Measurements from ENCODE around the gene ZFR.
"Not testable (repeated sequence)": the region's sequence is repeated elsewhere in the genome, so short reads cannot be mapped to it uniquely, and the experiment has no call there.

Gene ZFR

DNA sequence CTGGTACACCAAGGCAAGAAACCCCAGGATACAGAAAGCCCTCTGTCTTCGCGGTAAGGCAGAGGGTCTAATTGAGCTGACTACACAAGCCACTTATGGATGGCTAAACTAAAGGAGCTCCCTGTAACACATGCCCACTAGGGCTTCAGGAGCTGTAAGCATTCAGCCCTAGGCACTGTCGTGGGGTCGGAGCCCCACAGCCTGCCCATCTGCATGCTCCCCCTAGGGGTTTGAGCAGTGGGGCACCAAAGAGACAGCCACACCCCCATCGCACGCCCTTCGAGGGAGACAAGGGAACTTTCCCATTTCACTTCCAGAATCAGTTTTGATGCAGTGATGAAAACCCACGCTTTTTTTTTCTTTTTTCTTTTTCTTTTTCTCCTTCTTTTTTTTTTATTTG, 120.8 kb downstream of the ZFR start:
- no peak for DNase-seq (ENCODE audit: low spot score)
- TF ChIP-seq, protein P1, sequence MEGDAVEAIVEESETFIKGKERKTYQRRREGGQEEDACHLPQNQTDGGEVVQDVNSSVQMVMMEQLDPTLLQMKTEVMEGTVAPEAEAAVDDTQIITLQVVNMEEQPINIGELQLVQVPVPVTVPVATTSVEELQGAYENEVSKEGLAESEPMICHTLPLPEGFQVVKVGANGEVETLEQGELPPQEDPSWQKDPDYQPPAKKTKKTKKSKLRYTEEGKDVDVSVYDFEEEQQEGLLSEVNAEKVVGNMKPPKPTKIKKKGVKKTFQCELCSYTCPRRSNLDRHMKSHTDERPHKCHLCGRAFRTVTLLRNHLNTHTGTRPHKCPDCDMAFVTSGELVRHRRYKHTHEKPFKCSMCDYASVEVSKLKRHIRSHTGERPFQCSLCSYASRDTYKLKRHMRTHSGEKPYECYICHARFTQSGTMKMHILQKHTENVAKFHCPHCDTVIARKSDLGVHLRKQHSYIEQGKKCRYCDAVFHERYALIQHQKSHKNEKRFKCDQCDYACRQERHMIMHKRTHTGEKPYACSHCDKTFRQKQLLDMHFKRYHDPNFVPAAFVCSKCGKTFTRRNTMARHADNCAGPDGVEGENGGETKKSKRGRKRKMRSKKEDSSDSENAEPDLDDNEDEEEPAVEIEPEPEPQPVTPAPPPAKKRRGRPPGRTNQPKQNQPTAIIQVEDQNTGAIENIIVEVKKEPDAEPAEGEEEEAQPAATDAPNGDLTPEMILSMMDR (conservative IDR thresholded peaks at IDR 0.05; ENCODE audit: low read depth) = no peak
- no peak overlapping the region for H3K27ac ChIP-seq
- ChIA-PET POLR2A (ENCODE audit: low non-redundant PET) (no interaction called here), CTCF (no interaction called here)

- TF ChIP-seq, protein P1 (conservative IDR thresholded peaks at IDR 0.05; ENCODE audit: low read depth) = no peak
- no peak for DNase-seq (ENCODE audit: low spot score)
- ChIA-PET POLR2A (ENCODE audit: low non-redundant PET) (no interaction called here), CTCF (no interaction called here)
- H3K27ac ChIP-seq = no peak overlapping the region
Observed at GRCh38 chr5:32322882-32323281, 121.7 kb downstream of the ZFR start.

GRCh38 chr5:32321787-32322186, 122.8 kb downstream of the ZFR start:
- POLR2A ChIA-PET (ENCODE audit: low non-redundant PET); DNase-seq (ENCODE audit: low spot score); H3K27ac ChIP-seq: not testable (repeated sequence)
- CTCF ChIA-PET = interaction anchor here (0.7 kb wide), 1 partner anchor 604 kb away, joined by 3 read pairs; no protein-coding TSS in a partner anchor

DNA sequence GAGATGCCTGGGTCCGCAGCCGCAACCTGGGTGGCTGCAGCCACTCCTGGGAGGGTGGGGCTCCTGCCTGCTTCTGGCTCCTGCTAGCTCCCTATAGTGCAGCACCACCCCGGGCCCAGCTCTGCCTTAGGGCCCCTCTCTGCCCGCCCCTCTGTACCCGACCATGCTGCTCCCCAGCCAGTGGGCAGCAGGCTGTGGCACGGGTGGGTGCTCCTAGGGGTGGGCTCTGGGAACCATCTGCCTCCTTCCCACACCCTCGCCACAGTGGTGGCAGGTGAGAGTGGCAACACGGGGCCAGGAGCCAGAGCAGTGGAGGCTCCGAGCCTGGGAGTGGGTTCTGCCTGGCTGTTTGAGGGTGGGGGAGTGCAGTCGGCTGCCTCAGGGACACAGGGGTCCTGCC, 124.0 kb downstream of the ZFR start:
- CTCF ChIA-PET = no interaction called here
- TF ChIP-seq, protein P1 (conservative IDR thresholded peaks at IDR 0.05; ENCODE audit: low read depth) = no peak
- POLR2A ChIA-PET (ENCODE audit: low non-redundant PET) = no interaction called here
- no peak for DNase-seq (ENCODE audit: low spot score)
- no peak overlapping the region for H3K27ac ChIP-seq

- POLR2A ChIA-PET (ENCODE audit: low non-redundant PET) = no interaction called here
- CTCF ChIA-PET = interaction anchor here (0.7 kb wide), 1 partner anchor 11 kb away, joined by 3 read pairs; no protein-coding TSS in a partner anchor
- no peak overlapping the region for H3K27ac ChIP-seq
- TF ChIP-seq, protein P1 (conservative IDR thresholded peaks at IDR 0.05; ENCODE audit: low read depth) = no peak
- DNase-seq (ENCODE audit: low spot score) = no peak
Observed at GRCh38 chr5:32319926-32320543, 124.5 kb downstream of the ZFR start.

- H3K27ac ChIP-seq = no peak overlapping the region
- ChIA-PET CTCF (interaction anchor here (0.6 to 0.7 kb wide), 3 partner anchors 12 to 40 kb away, joined by 3 to 4 read pairs (median 3); no protein-coding TSS in a partner anchor), POLR2A (ENCODE audit: low non-redundant PET) (interaction anchor here (0.5 kb wide), 1 partner anchor 88 kb away, joined by 6 read pairs; no protein-coding TSS in a partner anchor)
- TF ChIP-seq, protein P1 (conservative IDR thresholded peaks at IDR 0.05; ENCODE audit: low read depth) = no peak
- DNase-seq (ENCODE audit: low spot score) = no peak
Observed at GRCh38 chr5:32319392-32319791, 125.1 kb downstream of the ZFR start.

DNA sequence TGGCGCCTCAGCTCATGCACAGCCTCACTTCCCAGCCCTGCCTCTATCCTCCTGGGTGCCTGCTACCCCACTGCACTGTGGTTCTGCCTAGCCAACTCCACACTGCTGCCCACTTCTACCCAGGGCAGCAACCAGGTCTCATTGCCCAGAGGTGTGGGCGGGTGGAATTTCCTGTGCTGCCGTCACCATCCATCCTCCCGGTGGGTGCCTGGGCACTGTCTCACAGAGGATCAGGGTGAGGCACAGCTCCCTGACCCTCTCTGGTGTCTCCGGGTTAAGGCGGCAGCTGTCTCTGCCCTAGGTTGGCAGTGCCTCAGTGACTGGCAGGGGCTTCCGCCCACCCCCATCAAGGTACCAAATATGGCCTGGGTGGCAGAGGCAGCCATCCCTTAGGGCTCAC, 127.5 kb downstream of the ZFR start:
- POLR2A ChIA-PET (ENCODE audit: low non-redundant PET) = no interaction called here

More for the DNA sequence above, 127.5 kb downstream of the ZFR start:
- H3K27ac ChIP-seq = no peak overlapping the region
- TF ChIP-seq, protein P1 (conservative IDR thresholded peaks at IDR 0.05; ENCODE audit: low read depth) = no peak
- DNase-seq (ENCODE audit: low spot score) = no peak
- CTCF ChIA-PET = interaction anchor here (0.6 kb wide), 1 partner anchor 14 kb away, joined by 3 read pairs; no protein-coding TSS in a partner anchor

All from RWPE1 (cell line).